Pancreas (tissue), 10 donors: ENCODE measurements around the gene HBS1L. TPM values are rescaled to one million over a fixed set of nuclear protein-coding genes. Genes with fewer than 3 reads are reported as not detected.
A peak's percentile ranks its signal among the peaks of the same experiment; 100 is the strongest.

ENCODE experiments used
- ATAC-seq, 4 donors: fragments of 200-7000 bp; cut with Tn5 transposase; one replicate each; pipeline versions ENCODE4 v1.8.0 to v1.9.1; 2020; ENCODE audit warnings: mild to moderate bottlenecking in 4 of 4, moderate library complexity in 4 of 4
- DNase-seq, 6 donors: peaks; one replicate each; pipeline ENCODE4 v3.0.0-alpha.2; 2020
- FAIRE-seq: peaks from 2 replicates; lab custom pipeline; 2012; peaks lifted over from hg19 to GRCh38; lab: Jason Lieb, UNC
- H3K27ac ChIP-seq, 4 donors: fragments of 200-600 bp; sonication (generic); 1 replicate in 3 of 4; 2 replicates in 1 of 4; pipeline versions ENCODE4 v1.5.0 to v1.8.0; 2020
- H3K27me3 ChIP-seq, 4 donors: fragments of 200-600 bp; one replicate each; pipeline ENCODE4 v1.8.0; 2021
- H3K36me3 ChIP-seq, 3 donors: fragments of 200-600 bp; sonication (generic) in 1 of 3; one replicate each; pipeline versions ENCODE4 v1.5.0 to v1.8.0; 2020 to 2021
- H3K4me1 ChIP-seq, 3 donors: fragments of 200-600 bp; one replicate each; pipeline ENCODE4 v1.8.0; 2021
- H3K4me3 ChIP-seq, 4 donors: fragments of 200-600 bp; sonication (generic) in 2 of 4; one replicate each; pipeline versions ENCODE4 v1.5.0 to v1.8.0; 2020 to 2021
- H3K9me3 ChIP-seq, 4 donors: fragments of 200-600 bp; one replicate each; pipeline ENCODE4 v1.8.0; 2021
- CTCF ChIP-seq, 4 donors: fragments of 200-600 bp; sonication (generic) in 3 of 4; IDR thresholded peaks; one replicate each; pipeline versions ENCODE4 v1.5.0 to v1.8.0; 2021; ENCODE audit warnings: antibody characterized with exemption in 4 of 4
- WGBS, 2 donors: extraction: QIAGEN DNeasy Blood & Tissue Kit; methylation state at CpG; one replicate each; pipeline ENCODE4 v1.1.7; 2013; 5-methylcytosine and 5-hydroxymethylcytosine counted together
- intact Hi-C, 3 donors: fragments of 100-400 bp; cut with DNase I; formaldehyde crosslinking; loops; one replicate each; pipeline versions ENCODE4 v1.11.1 to v1.14.2; 2022
- polyA plus RNA-seq, 2 donors: library from polyadenylated mRNA; stranded (reverse); fragments of 200-250 nt; gene quantifications; one replicate each; pipeline ENCODE4 v1.2.3, GENCODE V29; 2013
- total RNA-seq, 6 donors: library from RNA; stranded (reverse); fragmentation: NEBNext Ultra II Directional in 4 of 6; extraction: Animal tissue kit (Norgen Biotek cat#: 25700) in 4 of 6; gene quantifications; one replicate each; pipeline versions ENCODE4 v1.2.1 to v1.2.4, GENCODE V29; 2021 to 2023
- donor health status: healthy with polysubstance abuse.
- donor health status: DM: no; HTN: no; CAD: no; lungs with moderate emphysema.
- donor health status: DM: no; HTN: no; CAD: no.
- donor health status: control.
- donor health status: control.
- donor health status: Bipolar disorder and iron deficiency.
- donor health status: DM: yes; HTN: yes; CAD: no.
- donor health status: DM: no; HTN: no; CAD: no.
- donor health status: DM: no; HTN: no; CAD: no.
- donor health status: DM: yes; HTN: yes; CAD: no.

Gene HBS1L
- total and polyA plus RNA-seq, 8 donors: 10.3 to 41.5 (median 38.9) TPM

- intact Hi-C loops: no loop called here
- ATAC-seq: no peak
- no peak for FAIRE-seq
- no peaks in the 10 kb centered on the region for H3K27me3 ChIP-seq
- no peak overlapping the region for H3K27ac ChIP-seq
- no peaks in the 10 kb centered on the region for H3K36me3 ChIP-seq
- no peak for DNase-seq
- TF ChIP-seq CTCF (IDR thresholded peaks at IDR 0.05): no peak
- H3K4me1 ChIP-seq: no peaks in the 10 kb centered on the region
- no peaks in the 10 kb centered on the region for H3K9me3 ChIP-seq
- WGBS, 2 donors: 91% methylated on average over 2 of the region's 2 CpGs
- H3K4me3 ChIP-seq: no peak overlapping the region
Observed at GRCh38 chr6:135004399-135004798, 50.2 kb downstream of the HBS1L start.

- WGBS, 2 donors: 82 to 87% methylated on average over 6 of the region's 6 CpGs
- no peaks in the 10 kb centered on the region for H3K9me3 ChIP-seq
- H3K27ac ChIP-seq: no peak overlapping the region
- H3K27me3 ChIP-seq: no peaks in the 10 kb centered on the region
- H3K4me3 ChIP-seq: no peak overlapping the region
- ATAC-seq (no peak), DNase-seq (no peak), FAIRE-seq (no peak)
- intact Hi-C loops: no loop called here
- TF ChIP-seq CTCF (IDR thresholded peaks at IDR 0.05): no peak
- H3K36me3 ChIP-seq: no peaks in the 10 kb centered on the region
- no peaks in the 10 kb centered on the region for H3K4me1 ChIP-seq
Observed at GRCh38 chr6:135002974-135003703, 51.5 kb downstream of the HBS1L start.

- Histone ChIP-seq H3K4me1 (no peaks in the 10 kb centered on the region), H3K36me3 (no peaks in the 10 kb centered on the region), H3K9me3 (no peaks in the 10 kb centered on the region), H3K27ac (no peak overlapping the region), H3K27me3 (no peaks in the 10 kb centered on the region), H3K4me3 (no peak overlapping the region)
- peak in 3 of 4 donors; percentile 42 to 53 (median 44) for TF ChIP-seq CTCF (IDR thresholded peaks at IDR 0.05)
- peak in 2 of 4 donors; percentile 34 to 67 for ATAC-seq
- peak; percentile 64 for FAIRE-seq
- no peak for DNase-seq
- 73 to 76% methylated on average over 5 of the region's 5 CpGs for WGBS, 2 donors
- intact Hi-C loops: no loop called here
Observed at GRCh38 chr6:135002229-135002844, 52.3 kb downstream of the HBS1L start.

- ATAC-seq (no peak), DNase-seq (no peak), FAIRE-seq (no peak)
- no peaks in the 10 kb centered on the region for H3K4me1 ChIP-seq
- H3K27ac ChIP-seq: no peak overlapping the region
- 91 to 96% methylated on average over 1 of the region's 1 CpG for WGBS, 2 donors
- H3K9me3 ChIP-seq: no peaks in the 10 kb centered on the region
- intact Hi-C loops: no loop called here
- no peak for TF ChIP-seq CTCF (IDR thresholded peaks at IDR 0.05)
- H3K36me3 ChIP-seq: peaks cover 0 to 12% (median 0%) of the 10 kb centered on the region in 3 donors
- H3K4me3 ChIP-seq: no peak overlapping the region
- H3K27me3 ChIP-seq: no peaks in the 10 kb centered on the region
Observed at GRCh38 chr6:134999107-134999506, 55.5 kb downstream of the HBS1L start.
